Measurements from ENCODE around the gene TASP1.

TASP1 gene

DNA sequence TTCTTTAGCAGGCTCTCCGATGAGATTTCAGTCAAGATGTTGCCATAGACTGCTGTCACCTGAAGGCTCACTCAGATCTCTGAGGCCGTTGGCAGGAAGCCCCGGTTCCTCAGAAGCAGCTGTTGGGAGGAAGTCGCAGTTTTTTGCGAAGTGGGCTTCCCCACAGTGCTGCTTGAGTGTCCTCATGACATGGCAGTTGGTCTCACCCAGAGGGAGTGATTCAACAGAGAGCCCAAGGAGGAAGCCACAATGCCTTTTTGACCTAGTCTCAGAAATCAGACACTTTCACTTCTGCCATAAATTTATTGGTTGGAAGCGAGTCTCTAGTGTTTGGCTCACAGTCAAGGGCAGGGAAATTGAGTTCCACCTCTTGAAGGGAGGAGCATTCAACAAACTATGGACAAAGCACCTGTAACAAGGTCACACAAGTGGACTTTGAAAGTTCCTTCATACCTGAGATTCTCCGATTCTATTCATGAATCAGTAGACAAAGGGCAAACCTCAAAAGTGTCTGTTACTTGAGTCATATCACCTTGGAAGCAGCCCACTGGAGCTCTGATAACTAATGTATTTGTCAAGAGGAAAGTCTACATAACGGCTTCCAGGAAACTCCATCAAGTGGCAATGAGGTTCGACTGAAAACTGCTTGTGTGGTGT is 208.3 kb downstream of the TASP1 start:
- DNase-seq: no peak

- DNase-seq: no peak
These were observed 210.0 kb downstream of the TASP1 start for GRCh38 chr20:13428684-13429083.

- no peak for DNase-seq
These were observed 211.9 kb downstream of the TASP1 start for GRCh38 chr20:13426870-13427269.

DNA sequence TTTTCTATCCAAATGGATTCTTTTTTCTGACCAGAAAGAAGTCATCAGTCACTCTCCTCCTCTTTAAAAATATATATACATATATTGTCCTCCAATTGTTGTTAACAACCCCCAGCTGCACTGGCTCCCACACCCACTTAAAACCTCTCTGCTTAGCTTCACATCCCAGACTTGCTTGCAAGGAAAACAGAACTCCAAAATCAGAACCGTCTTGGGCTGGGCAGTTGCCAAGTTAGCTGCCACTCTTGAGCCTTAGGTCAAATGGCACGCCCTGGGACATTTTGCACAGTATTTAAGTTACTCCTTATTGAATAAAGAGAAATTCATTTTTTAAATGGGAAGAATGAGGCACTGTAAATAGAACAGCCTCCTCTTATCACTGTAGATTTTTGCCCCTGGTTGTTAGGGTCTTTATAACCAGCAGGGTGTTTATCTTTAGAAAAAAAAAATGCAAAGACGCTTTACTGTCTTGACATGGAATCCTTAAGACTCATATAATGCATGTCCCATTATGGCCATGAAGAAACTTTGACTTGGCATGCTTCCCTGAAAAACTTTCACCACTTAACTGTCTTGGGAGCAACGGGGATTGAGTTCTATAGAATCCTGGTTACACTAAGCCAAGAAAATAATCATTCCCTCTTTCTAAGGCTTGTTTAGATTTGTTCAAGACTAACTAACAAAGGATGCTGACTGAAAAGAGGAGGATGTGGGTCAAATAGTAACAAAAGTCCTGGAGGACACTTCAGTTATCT is 213.2 kb downstream of the TASP1 start:
- no peak for DNase-seq

DNA sequence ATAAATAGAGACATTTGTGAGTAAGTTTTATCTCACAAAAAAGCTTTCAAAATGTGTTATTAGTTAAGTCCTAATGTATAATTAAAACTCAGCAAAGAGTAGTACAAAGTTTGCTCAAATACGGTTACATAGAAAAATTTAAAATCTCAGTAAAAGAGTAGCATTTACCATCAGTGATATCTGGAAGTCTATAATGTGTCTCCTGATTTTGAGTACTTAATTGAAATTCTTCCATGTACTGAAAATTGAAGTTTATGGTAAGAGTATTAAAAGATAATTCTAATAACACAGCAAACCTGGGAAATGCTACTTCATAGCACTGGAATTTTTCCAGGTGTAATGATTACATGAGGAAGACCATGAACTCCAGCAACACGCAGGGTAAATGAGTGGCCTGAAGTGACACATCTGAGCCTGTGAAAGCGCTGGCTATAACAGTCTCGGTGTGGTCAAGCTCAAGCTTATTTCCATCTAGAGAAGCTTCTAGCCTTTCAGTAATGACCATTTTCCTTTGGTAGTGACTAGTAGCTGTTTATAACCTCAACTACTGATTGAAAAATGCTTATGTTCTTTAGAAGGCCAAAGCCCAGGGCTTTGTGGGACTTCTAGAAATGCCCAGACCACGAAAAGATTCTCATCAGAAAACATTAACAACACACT is 214.4 kb downstream of the TASP1 start:
- DNase-seq: no peak

DNA sequence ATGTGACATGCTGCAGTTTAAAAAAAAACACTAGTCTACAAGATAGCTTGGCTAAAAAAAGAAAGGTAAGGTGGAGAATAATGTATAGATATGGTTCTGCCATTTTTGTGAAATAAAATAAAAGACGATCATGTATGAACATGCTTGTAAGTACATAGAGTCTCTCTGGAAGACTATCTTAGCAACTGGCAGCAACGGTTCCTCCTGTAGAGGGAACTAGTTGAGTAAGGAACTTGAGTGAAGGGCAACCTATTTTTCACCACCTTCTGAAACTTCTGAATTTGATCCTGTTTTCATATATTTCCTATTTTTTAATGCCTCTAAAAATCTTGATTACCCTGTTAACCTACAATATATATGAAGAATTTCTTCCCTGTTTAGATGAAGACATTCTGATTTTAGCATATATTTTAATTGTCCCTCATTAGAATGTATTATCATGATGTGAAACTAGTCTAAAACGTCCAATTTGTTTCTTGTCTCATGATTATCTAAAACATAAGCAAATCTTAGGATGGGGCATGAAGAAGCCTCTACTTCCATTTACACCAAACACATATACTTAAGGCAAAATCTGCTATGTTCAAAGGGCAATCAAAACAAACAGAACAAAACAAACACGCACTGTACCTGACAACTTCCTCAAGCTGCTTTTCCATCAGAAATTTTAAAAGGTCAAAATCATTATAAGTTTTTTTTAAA is 215.1 kb downstream of the TASP1 start:
- DNase-seq: no peak

- DNase-seq: no peak
These were observed 216.1 kb downstream of the TASP1 start for GRCh38 chr20:13422637-13423036.

DNA sequence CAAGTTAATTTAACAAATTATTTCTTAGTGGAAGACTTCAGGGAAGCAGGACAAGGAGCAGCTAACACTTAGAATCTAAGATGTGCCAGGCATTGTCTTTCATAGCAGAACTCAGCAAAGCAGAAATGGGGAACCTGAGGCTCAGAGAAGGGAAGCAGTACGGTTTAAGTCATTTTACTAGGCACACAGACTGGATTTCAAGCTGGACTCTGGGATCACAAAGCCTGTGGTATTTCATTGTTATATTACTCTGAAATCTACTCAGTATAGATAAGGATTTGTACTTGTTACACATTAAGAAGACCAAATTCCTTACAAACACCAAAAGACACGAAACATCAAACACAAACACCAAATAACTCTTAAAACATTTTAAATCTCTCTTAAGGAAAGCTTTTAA is 218.1 kb downstream of the TASP1 start:
- DNase-seq: no peak

GRCh38 chr20:13419477-13419876 is 219.3 kb downstream of the TASP1 start:
- no peak for DNase-seq

GRCh38 chr20:13418263-13419229 is 220.2 kb downstream of the TASP1 start:
- no peak for DNase-seq

DNA sequence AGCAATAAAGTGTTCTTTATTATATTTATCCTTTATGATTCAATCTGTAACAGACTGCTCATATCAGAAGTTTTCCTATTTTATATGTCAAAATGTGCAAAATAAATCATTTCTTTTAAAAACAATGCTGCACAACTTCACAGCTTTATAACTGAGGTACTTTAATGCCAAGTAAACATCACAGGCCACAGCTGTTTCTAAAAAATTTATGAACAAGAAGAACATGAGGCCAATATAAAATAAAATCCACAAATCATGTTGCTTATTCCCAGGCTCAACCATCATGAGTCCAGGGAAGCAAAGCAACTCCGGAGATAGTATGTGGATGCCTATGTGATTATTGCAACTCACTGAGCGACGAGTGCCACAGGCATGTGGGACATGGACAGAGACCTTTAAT is 222.2 kb downstream of the TASP1 start:
- DNase-seq: no peak

DNA sequence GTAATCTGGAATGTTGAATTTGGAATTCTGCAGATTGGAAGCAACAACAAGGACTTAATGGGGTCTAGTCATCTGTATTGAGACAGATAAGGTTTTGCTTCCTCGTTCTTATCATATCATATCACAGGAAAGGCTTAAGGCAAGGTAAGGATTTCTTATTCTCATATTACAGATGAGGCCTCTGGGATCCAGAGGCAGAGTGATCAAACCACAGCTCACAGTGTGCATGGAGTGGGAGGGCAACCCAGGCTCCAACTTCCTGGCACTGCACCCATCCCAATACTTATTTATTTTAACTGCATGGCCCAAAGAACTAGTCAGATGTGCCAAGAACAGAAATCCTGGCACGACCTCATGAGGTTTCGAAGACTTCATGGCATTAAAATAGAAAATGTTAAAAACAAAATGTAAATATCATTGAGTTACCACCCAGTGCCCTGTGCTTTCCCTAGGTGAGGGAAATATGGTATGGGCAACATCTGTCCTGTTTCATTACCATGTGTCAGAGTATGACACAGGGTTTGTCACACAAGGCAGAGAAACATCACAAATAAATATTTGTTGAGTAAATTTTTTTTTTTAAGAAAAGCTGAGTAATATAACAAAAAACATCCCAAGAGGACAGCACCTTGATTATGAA is 225.8 kb downstream of the TASP1 start:
- no peak for DNase-seq

GRCh38 chr20:13404293-13404692 is 234.4 kb downstream of the TASP1 start:
- DNase-seq: no peak

DNA sequence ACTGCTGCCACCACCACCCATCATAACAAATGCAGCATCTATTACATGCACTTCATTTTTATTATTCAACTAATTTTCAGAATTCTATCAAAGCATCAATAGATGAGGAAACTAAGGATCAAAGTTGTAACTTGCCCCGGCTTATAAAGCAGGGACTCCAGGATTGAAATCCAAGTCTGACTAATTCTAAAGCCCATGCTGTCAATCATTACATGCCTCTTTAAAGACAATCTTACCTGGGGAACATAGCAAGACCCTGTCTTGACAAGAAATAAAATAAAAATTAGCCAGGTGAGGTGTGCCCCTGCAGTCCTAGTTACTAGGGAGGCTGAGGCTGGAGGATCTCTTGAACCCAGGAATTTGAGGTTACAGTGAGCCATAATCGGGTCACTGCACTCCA is 235.3 kb downstream of the TASP1 start:
- no peak for DNase-seq

- DNase-seq: no peak
These were observed 235.7 kb downstream of the TASP1 start for GRCh38 chr20:13402986-13403385.

GRCh38 chr20:13402171-13402760 is 236.5 kb downstream of the TASP1 start:
- DNase-seq: no peak

GRCh38 chr20:13401596-13401995 is 237.1 kb downstream of the TASP1 start:
- DNase-seq: no peak

DNA sequence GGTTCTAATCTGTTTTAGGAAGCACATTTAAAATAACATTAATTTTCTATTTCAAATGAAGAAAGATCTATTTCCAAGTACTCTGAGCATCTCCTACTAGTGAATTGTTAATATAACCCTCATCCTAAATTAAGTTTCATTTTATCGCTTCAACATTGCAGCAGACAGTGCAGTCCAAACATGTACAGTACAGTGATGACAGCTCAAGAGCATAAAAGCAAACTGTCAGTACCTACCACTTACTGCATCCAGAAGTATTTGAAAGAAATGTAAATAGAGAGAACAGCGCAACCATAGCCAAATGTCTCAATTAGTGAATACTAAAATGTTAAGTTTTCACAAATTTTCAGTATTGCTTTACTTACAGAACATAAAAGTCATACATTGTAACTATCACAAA is 238.3 kb downstream of the TASP1 start:
- DNase-seq: no peak

DNA sequence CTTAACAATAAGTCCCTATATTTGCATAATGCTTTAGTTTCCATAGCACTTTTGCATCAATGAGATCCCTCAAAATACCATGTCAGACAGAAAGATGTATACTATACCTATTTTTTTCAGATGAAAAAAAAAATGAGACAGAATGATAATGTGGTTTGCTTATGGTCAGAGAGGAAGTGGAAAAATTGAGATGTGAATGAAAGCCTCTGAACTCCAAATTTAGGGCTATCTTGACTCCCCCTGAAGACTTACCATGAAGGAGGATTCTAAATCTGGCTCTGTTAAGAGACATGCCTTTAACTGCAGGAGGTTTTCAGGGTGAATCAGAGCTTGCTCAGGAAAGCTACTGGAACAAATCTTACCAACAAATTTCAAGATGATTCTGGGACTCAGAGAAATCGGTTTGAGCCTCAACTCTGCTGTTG is 241.4 kb downstream of the TASP1 start:
- no peak for DNase-seq

- DNase-seq: no peak
These were observed 241.9 kb downstream of the TASP1 start for GRCh38 chr20:13396826-13397225.

- no peak for DNase-seq
These were observed 242.7 kb downstream of the TASP1 start for GRCh38 chr20:13396022-13396421.

Data from NCI-H1694 (cell line).